HG02571 (cell line): Measurements from ENCODE around the gene WDR11.

ENCODE experiments used
- ATAC-seq: cut with Tn5 transposase; IDR thresholded peaks from one replicate; pipeline ENCODE4 v1.9.1; 2021; ENCODE audit warnings: mild to moderate bottlenecking, moderate library complexity; ENCODE audit not compliant: unreplicated experiment

Gene WDR11

GRCh38 chr10:120945182-120945581 is 94.0 kb downstream of the WDR11 start:
- ATAC-seq, result no peak

- no peak for ATAC-seq
These were observed 94.7 kb downstream of the WDR11 start for GRCh38 chr10:120945801-120946302.

DNA sequence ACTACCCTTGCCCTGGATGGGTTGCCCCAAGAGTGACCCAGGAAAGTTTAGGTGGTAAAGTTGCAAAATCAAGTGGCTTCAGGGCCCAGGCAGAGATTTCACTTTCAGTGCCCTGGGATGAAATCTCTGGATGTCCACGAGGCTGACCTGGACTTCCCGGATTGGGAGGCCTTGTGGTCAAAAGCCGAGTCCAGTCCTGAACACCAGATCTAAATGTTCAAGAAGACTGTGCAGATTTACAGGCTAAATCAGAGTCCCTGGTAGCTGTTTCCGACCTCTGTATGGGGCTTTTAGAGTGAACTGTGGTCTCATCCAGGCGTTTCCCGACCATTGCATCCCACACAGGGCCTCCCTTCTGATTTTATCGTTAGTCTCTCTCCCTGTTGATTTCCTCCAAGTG is 95.3 kb downstream of the WDR11 start:
- ATAC-seq, result no peak

DNA sequence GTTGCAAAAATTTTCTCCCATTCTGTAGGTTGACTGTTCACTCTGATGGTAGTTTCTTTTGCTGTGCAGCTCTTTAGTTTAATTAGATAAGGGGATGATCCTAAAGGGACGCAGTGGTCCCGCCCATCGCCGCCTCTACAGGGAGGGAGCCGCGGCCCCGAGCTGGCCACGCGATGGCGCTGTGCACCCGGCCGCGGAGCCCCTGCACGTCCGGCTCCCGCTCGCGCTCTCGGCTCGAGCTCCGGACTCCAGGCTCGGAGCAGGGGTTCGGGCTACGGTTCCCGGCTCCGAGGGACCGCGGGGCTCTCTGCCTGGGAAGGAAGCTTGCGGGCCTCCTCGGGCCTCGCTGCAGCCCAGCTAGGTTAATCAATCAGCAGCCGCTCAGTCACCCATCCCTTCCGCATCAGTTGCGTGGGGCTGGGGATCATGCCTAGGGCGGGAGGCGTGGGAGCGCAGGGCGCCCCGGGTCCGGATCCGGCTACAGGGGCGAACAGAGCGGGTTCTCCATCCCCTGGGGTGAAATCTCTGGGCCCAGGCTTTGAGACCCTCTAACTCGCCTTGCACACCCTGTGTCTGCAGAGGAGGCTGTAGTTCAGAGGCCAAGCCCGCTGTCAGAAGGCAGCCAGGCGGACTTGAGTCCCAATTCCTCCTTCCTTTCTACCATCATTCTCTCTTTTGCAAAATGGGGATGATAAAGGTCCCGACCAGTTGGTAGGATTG is 97.9 kb downstream of the WDR11 start:
- peak; percentile 82 for ATAC-seq

- no peak for ATAC-seq
These were observed 98.5 kb downstream of the WDR11 start for GRCh38 chr10:120949609-120950031.

DNA sequence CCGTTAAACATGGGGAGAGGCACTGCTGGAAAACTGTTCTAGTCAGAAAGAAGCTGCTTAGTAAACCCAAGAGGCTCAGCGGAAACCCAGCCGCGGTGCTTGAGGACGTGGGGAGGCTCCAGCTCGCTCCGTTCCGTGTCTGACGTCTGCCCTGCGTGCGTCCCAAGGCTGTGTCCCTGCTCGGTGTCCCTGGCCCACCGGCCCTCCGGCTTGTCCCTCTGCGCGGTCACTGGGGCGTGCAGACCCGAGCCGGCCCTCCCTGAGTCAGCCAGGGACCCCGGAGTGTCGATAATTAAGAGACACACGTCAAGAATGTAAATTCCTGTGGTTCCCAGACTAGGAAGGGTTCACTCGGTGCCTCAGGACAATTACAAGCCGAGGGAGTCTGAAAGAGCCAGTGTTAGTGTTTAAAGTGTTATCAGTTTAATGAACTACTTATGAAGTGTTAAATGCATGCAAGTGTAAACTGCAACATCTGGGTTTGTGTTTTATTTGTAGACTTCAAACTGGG is 98.9 kb downstream of the WDR11 start:
- no peak for ATAC-seq

- no peak for ATAC-seq
These were observed 100.1 kb downstream of the WDR11 start for GRCh38 chr10:120951288-120951687.

- no peak for ATAC-seq
These were observed 102.7 kb downstream of the WDR11 start for GRCh38 chr10:120953897-120954296.
